ENCODE measurements around the gene SRMS. TPM values are rescaled to one million over a fixed set of nuclear protein-coding genes. Genes with fewer than 3 reads are reported as not detected.
"Not testable (repeated sequence)": the region's sequence is repeated elsewhere in the genome, so short reads cannot be mapped to it uniquely, and the experiment has no call there.

Gene SRMS
- total RNA-seq, 1 donor from 2014 or later, result not detected

GRCh38 chr20:63525185-63525584 lies 22.4 kb downstream of the SRMS start:
- DNase-seq (ENCODE audit: low spot score), result no peak

GRCh38 chr20:63522981-63523611 lies 24.5 kb downstream of the SRMS start:
- no peak for DNase-seq (ENCODE audit: low spot score)

GRCh38 chr20:63522091-63522868 lies 25.3 kb downstream of the SRMS start:
- no peak for DNase-seq (ENCODE audit: low spot score)

- no peak for DNase-seq (ENCODE audit: low spot score)
These were observed 25.9 kb downstream of the SRMS start for GRCh38 chr20:63521602-63522001.

- DNase-seq (ENCODE audit: low spot score), result no peak
These were observed 26.5 kb downstream of the SRMS start for GRCh38 chr20:63520934-63521601.

- peak; percentile 97 for DNase-seq (ENCODE audit: low spot score)
These were observed 27.0 kb downstream of the SRMS start, which contains the start of gene PPDPF for GRCh38 chr20:63520504-63520933. TSS of gene PPDPF (plus strand) at chr20:63520765. CDS start at chr20:63521309, 544 bp downstream.

- no peak for DNase-seq (ENCODE audit: low spot score)
These were observed 27.7 kb downstream of the SRMS start for GRCh38 chr20:63519668-63520503.

- DNase-seq (ENCODE audit: low spot score), result no peak
These were observed 28.4 kb downstream of the SRMS start for GRCh38 chr20:63518946-63519667.

GRCh38 chr20:63518351-63518861 lies 29.1 kb downstream of the SRMS start:
- no peak for DNase-seq (ENCODE audit: low spot score)

- no peak for DNase-seq (ENCODE audit: low spot score)
These were observed 29.9 kb downstream of the SRMS start for GRCh38 chr20:63517376-63518309.

- DNase-seq (ENCODE audit: low spot score), result not testable (repeated sequence)
These were observed 33.0 kb downstream of the SRMS start for GRCh38 chr20:63514520-63514919.

GRCh38 chr20:63513207-63513606 lies 34.3 kb downstream of the SRMS start:
- DNase-seq (ENCODE audit: low spot score), result no peak

GRCh38 chr20:63509088-63509564 lies 38.4 kb downstream of the SRMS start:
- no peak for DNase-seq (ENCODE audit: low spot score)

GRCh38 chr20:63508072-63508768 lies 39.3 kb downstream of the SRMS start:
- no peak for DNase-seq (ENCODE audit: low spot score)

GRCh38 chr20:63507083-63507743 lies 40.3 kb downstream of the SRMS start:
- DNase-seq (ENCODE audit: low spot score), result no peak

GRCh38 chr20:63505723-63506122 lies 41.8 kb downstream of the SRMS start:
- DNase-seq (ENCODE audit: low spot score), result no peak

GRCh38 chr20:63505281-63505680 lies 42.3 kb downstream of the SRMS start:
- no peak for DNase-seq (ENCODE audit: low spot score)

- no peak for DNase-seq (ENCODE audit: low spot score)
These were observed 42.9 kb downstream of the SRMS start for GRCh38 chr20:63504642-63505041.
